SK-N-SH treated with all-trans-retinoic acid at 6 μM for 48 hours (cell line): ENCODE measurements around the gene CHPF.

Experiments
- ARNTL ChIP-seq: fragments of 450-650 bp; formaldehyde crosslinking; IDR thresholded peaks from 2 replicates; pipeline ENCODE4 v1.5.0; 2020; ENCODE audit warnings: low read depth, mild to moderate bottlenecking, moderate library complexity, borderline replicate concordance
- BACH2 ChIP-seq: fragments of 250-450 bp; sonication (Bioruptor Pico); IDR thresholded peaks from 2 replicates; pipeline ENCODE4 v1.9.0; 2021; ENCODE audit warnings: mild to moderate bottlenecking, borderline replicate concordance
- ESRRG ChIP-seq: fragments of 250-450 bp; sonication (Bioruptor Pico); IDR thresholded peaks from 2 replicates; pipeline ENCODE4 v1.6.1; 2021; ENCODE audit warnings: mild to moderate bottlenecking
- GLIS3 ChIP-seq: fragments of 250-450 bp; sonication (Bioruptor Pico); IDR thresholded peaks from 2 replicates; pipeline ENCODE4 v1.5.0; 2020; ENCODE audit warnings: mild to moderate bottlenecking, moderate library complexity
- PATZ1 ChIP-seq: fragments of 250-450 bp; sonication (Bioruptor Pico); IDR thresholded peaks from 2 replicates; pipeline ENCODE4 v1.8.0; 2020; ENCODE audit warnings: mild to moderate bottlenecking, moderate library complexity, borderline replicate concordance
- SNAI2 ChIP-seq: fragments of 250-450 bp; sonication (Bioruptor Pico); IDR thresholded peaks from 2 replicates; pipeline ENCODE4 v1.5.0; 2020; ENCODE audit warnings: mild to moderate bottlenecking, moderate library complexity
- TOX ChIP-seq: fragments of 250-450 bp; sonication (Bioruptor Pico); IDR thresholded peaks from 2 replicates; pipeline ENCODE4 v1.8.0; 2021; ENCODE audit warnings: mild to moderate bottlenecking, moderate library complexity, borderline replicate concordance
- ZFP3 ChIP-seq: fragments of 250-450 bp; sonication (Bioruptor Pico); IDR thresholded peaks from 2 replicates; pipeline ENCODE4 v1.5.0; 2020; ENCODE audit warnings: mild to moderate bottlenecking, moderate library complexity
- ZFP30 ChIP-seq: fragments of 450-650 bp; formaldehyde crosslinking; IDR thresholded peaks from 2 replicates; pipeline ENCODE4 v1.5.0; 2022; ENCODE audit warnings: mild to moderate bottlenecking, moderate library complexity
- ZNF565 ChIP-seq: fragments of 450-650 bp; formaldehyde crosslinking; conservative IDR thresholded peaks from 2 replicates; pipeline ENCODE4 v1.5.0; 2020; ENCODE audit warnings: low read depth, mild to moderate bottlenecking, moderate library complexity
- ZNF8 ChIP-seq: fragments of 450-650 bp; formaldehyde crosslinking; IDR thresholded peaks from 2 replicates; pipeline ENCODE4 v1.5.0; 2020; ENCODE audit warnings: mild to moderate bottlenecking, moderate library complexity

GRCh38 chr2:219490600-219491130, 52.9 kb downstream of the CHPF start:
- no peak for TF ChIP-seq TOX (CRISPR knock-in tag)
- TF ChIP-seq PATZ1 (CRISPR knock-in tag) = no peak
- TF ChIP-seq ZFP30 (CRISPR knock-in tag) = no peak
- no peak for TF ChIP-seq BACH2 (CRISPR knock-in tag)
- TF ChIP-seq GLIS3 = no peak
- TF ChIP-seq SNAI2 = no peak
- TF ChIP-seq ESRRG = no peak
- TF ChIP-seq ZFP3 (CRISPR knock-in tag) = no peak
- no peak for TF ChIP-seq ZNF8
- TF ChIP-seq ZNF565 (CRISPR knock-in tag) = no peak
- TF ChIP-seq ARNTL (CRISPR knock-in tag) = no peak
